ENCODE data around the gene XPNPEP2. TPM values are rescaled to one million over a fixed set of nuclear protein-coding genes. Genes with fewer than 3 reads are reported as not detected.

Gene XPNPEP2
- total RNA-seq, 1 experiment from 2014 or later, result not detected

- DNase-seq (ENCODE audit: low read depth, low spot score), result no peak
- in situ Hi-C loops (cut with HindIII; ENCODE audit: low pct_unique_long_range_greater_than_20kb, low sequenced_read_pairs), result no loop called here
Observed at GRCh38 chrX:129802863-129803262, 64.1 kb downstream of the XPNPEP2 start.

- no peak for DNase-seq (ENCODE audit: low read depth, low spot score)
- in situ Hi-C loops (cut with HindIII; ENCODE audit: low pct_unique_long_range_greater_than_20kb, low sequenced_read_pairs), result no loop called here
Observed at GRCh38 chrX:129804806-129805205, 66.0 kb downstream of the XPNPEP2 start.

- in situ Hi-C loops (cut with HindIII; ENCODE audit: low pct_unique_long_range_greater_than_20kb, low sequenced_read_pairs), result no loop called here
- DNase-seq (ENCODE audit: low read depth, low spot score), result no peak
Observed at GRCh38 chrX:129808158-129808828, 69.5 kb downstream of the XPNPEP2 start.

- DNase-seq (ENCODE audit: low read depth, low spot score), result no peak
- in situ Hi-C loops (cut with HindIII; ENCODE audit: low pct_unique_long_range_greater_than_20kb, low sequenced_read_pairs), result no loop called here
Observed at GRCh38 chrX:129808829-129809796, 70.3 kb downstream of the XPNPEP2 start.

- DNase-seq (ENCODE audit: low read depth, low spot score), result no peak
- in situ Hi-C loops (cut with HindIII; ENCODE audit: low pct_unique_long_range_greater_than_20kb, low sequenced_read_pairs), result no loop called here
Observed at GRCh38 chrX:129813662-129814368, 75.0 kb downstream of the XPNPEP2 start.

- in situ Hi-C loops (cut with HindIII; ENCODE audit: low pct_unique_long_range_greater_than_20kb, low sequenced_read_pairs), result no loop called here
- no peak for DNase-seq (ENCODE audit: low read depth, low spot score)
Observed at GRCh38 chrX:129818123-129818522, 79.3 kb downstream of the XPNPEP2 start.

Small RNAs within 50 kb of the gene (small RNA-seq; reads per million reads assigned to genes)
- gene RF00017, result 0 reads per million in 2 experiments

Other genes starting within 250 kb of the XPNPEP2 start
- gene SMARCA1, start 215.5 kb upstream of the XPNPEP2 start, total RNA-seq (2014; rRNA removed; shearing (Covaris generic)), result 46.9 and 51.1 TPM in 2 replicates
- 15.4 and 18.3 TPM in 2 replicates for gene OCRL, start 198.7 kb upstream of the XPNPEP2 start, total RNA-seq (2014; rRNA removed; shearing (Covaris generic))
- 0.05 and 0.34 TPM in 2 replicates for gene APLN, start 84.0 kb upstream of the XPNPEP2 start, total RNA-seq (2014; rRNA removed; shearing (Covaris generic))
- not detected in 2 replicates for gene SASH3, start 41.0 kb downstream of the XPNPEP2 start, total RNA-seq (2014; rRNA removed; shearing (Covaris generic))
- 26.8 and 27.4 TPM in 2 replicates for gene ZDHHC9, start 104.9 kb downstream of the XPNPEP2 start, total RNA-seq (2014; rRNA removed; shearing (Covaris generic))
- 53.5 and 54.5 TPM in 2 replicates for gene UTP14A, start 167.2 kb downstream of the XPNPEP2 start, total RNA-seq (2014; rRNA removed; shearing (Covaris generic))
- gene BCORL1, start 243.7 kb downstream of the XPNPEP2 start, total RNA-seq (2014; rRNA removed; shearing (Covaris generic)), result 0.50 and 0.88 TPM in 2 replicates

Data from SK-MEL-5 (cell line).